Subcutaneous abdominal adipose tissue (tissue), 5 donors: ENCODE measurements around the gene GABBR2.

Experiments
- H3K27ac ChIP-seq: one replicate; pipeline ENCODE4 v1.7.0; 2013; ENCODE audit warnings: low read depth, mild to moderate bottlenecking, inconsistent platforms, low read length, moderate library complexity
- H3K27me3 ChIP-seq, 5 donors: one replicate each; pipeline ENCODE4 v1.7.0; 2013; ENCODE audit warnings: low read length in 5 of 5, inconsistent platforms in 1 of 5; ENCODE audit not compliant: control insufficient read depth in 5 of 5, insufficient read depth in 4 of 5
- H3K36me3 ChIP-seq, 5 donors: one replicate each; pipeline ENCODE4 v1.7.0; 2013; ENCODE audit warnings: low read length in 5 of 5; ENCODE audit not compliant: control insufficient read depth in 5 of 5, insufficient read depth in 5 of 5
- H3K4me1 ChIP-seq, 5 donors: one replicate each; pipeline ENCODE4 v1.7.0; 2013; ENCODE audit warnings: low read length in 5 of 5, mild to moderate bottlenecking in 3 of 5, moderate library complexity in 1 of 5; ENCODE audit not compliant: control insufficient read depth in 5 of 5, insufficient read depth in 5 of 5
- H3K4me3 ChIP-seq, 5 donors: one replicate each; pipeline ENCODE4 v1.7.0; 2013; ENCODE audit warnings: low read length in 5 of 5, low read depth in 1 of 5
- H3K9ac ChIP-seq, 5 donors: one replicate each; pipeline ENCODE4 v1.7.0; 2013; ENCODE audit warnings: low read length in 5 of 5, mild to moderate bottlenecking in 4 of 5, moderate library complexity in 3 of 5
- H3K9me3 ChIP-seq, 5 donors: one replicate each; pipeline ENCODE4 v1.7.0; 2013; ENCODE audit warnings: low read length in 5 of 5; ENCODE audit not compliant: control insufficient read depth in 5 of 5
- donor health status: healthy.
- donor health status: healthy.
- donor health status: healthy.
- donor health status: healthy.
- donor health status: healthy.

Gene GABBR2

GRCh38 chr9:98485706-98486105 is 223.0 kb downstream of the GABBR2 start:
- no peaks in the 10 kb centered on the region for H3K4me1 ChIP-seq
- no peak overlapping the region for H3K9ac ChIP-seq
- no peak overlapping the region for H3K27ac ChIP-seq
- peaks cover 4 to 27% (median 11%) of the 10 kb centered on the region in 5 donors for H3K27me3 ChIP-seq
- no peaks in the 10 kb centered on the region for H3K9me3 ChIP-seq
- no peak overlapping the region for H3K4me3 ChIP-seq
- H3K36me3 ChIP-seq: no peaks in the 10 kb centered on the region

- Histone ChIP-seq H3K9ac (no peak overlapping the region), H3K27ac (no peak overlapping the region), H3K4me3 (no peak overlapping the region), H3K36me3 (no peaks in the 10 kb centered on the region), H3K27me3 (peaks cover 4 to 28% (median 11%) of the 10 kb centered on the region in 5 donors), H3K9me3 (no peaks in the 10 kb centered on the region), H3K4me1 (no peaks in the 10 kb centered on the region)
Observed at GRCh38 chr9:98484162-98484561, 224.6 kb downstream of the GABBR2 start.

GRCh38 chr9:98482226-98482625 is 226.5 kb downstream of the GABBR2 start:
- Histone ChIP-seq H3K36me3 (no peaks in the 10 kb centered on the region), H3K27me3 (peaks cover 4 to 28% (median 11%) of the 10 kb centered on the region in 5 donors), H3K9ac (no peak overlapping the region), H3K4me1 (no peaks in the 10 kb centered on the region), H3K4me3 (no peak overlapping the region), H3K9me3 (no peaks in the 10 kb centered on the region), H3K27ac (no peak overlapping the region)

GRCh38 chr9:98481676-98482075 is 227.1 kb downstream of the GABBR2 start:
- no peaks in the 10 kb centered on the region for H3K9me3 ChIP-seq
- no peak overlapping the region for H3K27ac ChIP-seq
- H3K27me3 ChIP-seq: peaks cover 4 to 28% (median 11%) of the 10 kb centered on the region in 5 donors
- no peaks in the 10 kb centered on the region for H3K4me1 ChIP-seq
- H3K36me3 ChIP-seq: no peaks in the 10 kb centered on the region
- no peak overlapping the region for H3K4me3 ChIP-seq
- H3K9ac ChIP-seq: no peak overlapping the region

- Histone ChIP-seq H3K9ac (no peak overlapping the region), H3K36me3 (no peaks in the 10 kb centered on the region), H3K27me3 (peaks cover 4 to 24% (median 11%) of the 10 kb centered on the region in 5 donors), H3K27ac (no peak overlapping the region), H3K4me1 (no peaks in the 10 kb centered on the region), H3K9me3 (no peaks in the 10 kb centered on the region), H3K4me3 (no peak overlapping the region)
Observed at GRCh38 chr9:98479967-98480847, 228.5 kb downstream of the GABBR2 start.

- H3K36me3 ChIP-seq: no peaks in the 10 kb centered on the region
- H3K27ac ChIP-seq: no peak overlapping the region
- H3K9me3 ChIP-seq: no peaks in the 10 kb centered on the region
- H3K4me3 ChIP-seq: no peak overlapping the region
- no peak overlapping the region for H3K9ac ChIP-seq
- no peaks in the 10 kb centered on the region for H3K4me1 ChIP-seq
- peaks cover 4 to 21% (median 9%) of the 10 kb centered on the region in 5 donors for H3K27me3 ChIP-seq
Observed at GRCh38 chr9:98479449-98479848, 229.3 kb downstream of the GABBR2 start.

- H3K4me1 ChIP-seq: no peaks in the 10 kb centered on the region
- no peaks in the 10 kb centered on the region for H3K9me3 ChIP-seq
- no peak overlapping the region for H3K27ac ChIP-seq
- no peak overlapping the region for H3K4me3 ChIP-seq
- H3K9ac ChIP-seq: no peak overlapping the region
- no peaks in the 10 kb centered on the region for H3K36me3 ChIP-seq
- peaks cover 0 to 11% (median 5%) of the 10 kb centered on the region in 5 donors for H3K27me3 ChIP-seq
Observed at GRCh38 chr9:98477884-98478283, 230.9 kb downstream of the GABBR2 start.

- H3K4me1 ChIP-seq: no peaks in the 10 kb centered on the region
- no peaks in the 10 kb centered on the region for H3K27me3 ChIP-seq
- H3K4me3 ChIP-seq: no peak overlapping the region
- no peak overlapping the region for H3K27ac ChIP-seq
- no peaks in the 10 kb centered on the region for H3K36me3 ChIP-seq
- H3K9ac ChIP-seq: no peak overlapping the region
- no peaks in the 10 kb centered on the region for H3K9me3 ChIP-seq
Observed at GRCh38 chr9:98472216-98472615, 236.5 kb downstream of the GABBR2 start.

- H3K9ac ChIP-seq: no peak overlapping the region
- H3K27ac ChIP-seq: no peak overlapping the region
Observed at GRCh38 chr9:98471185-98471584, 237.6 kb downstream of the GABBR2 start.

GRCh38 chr9:98468567-98469239 is 240.0 kb downstream of the GABBR2 start:
- Histone ChIP-seq H3K4me3 (no peak overlapping the region), H3K27ac (no peak overlapping the region), H3K9me3 (peaks cover 0 to 5% (median 0%) of the 10 kb centered on the region in 5 donors), H3K4me1 (no peaks in the 10 kb centered on the region), H3K9ac (no peak overlapping the region), H3K36me3 (no peaks in the 10 kb centered on the region), H3K27me3 (no peaks in the 10 kb centered on the region)

More at GRCh38 chr9:98471185-98471584, 237.6 kb downstream of the GABBR2 start:
- Histone ChIP-seq H3K36me3 (no peaks in the 10 kb centered on the region), H3K4me1 (no peaks in the 10 kb centered on the region), H3K9me3 (peaks cover 0 to 5% (median 0%) of the 10 kb centered on the region in 5 donors), H3K27me3 (no peaks in the 10 kb centered on the region), H3K4me3 (no peak overlapping the region)
